Measurements from ENCODE around the gene HOXD8.

- TF ChIP-seq, protein P1, sequence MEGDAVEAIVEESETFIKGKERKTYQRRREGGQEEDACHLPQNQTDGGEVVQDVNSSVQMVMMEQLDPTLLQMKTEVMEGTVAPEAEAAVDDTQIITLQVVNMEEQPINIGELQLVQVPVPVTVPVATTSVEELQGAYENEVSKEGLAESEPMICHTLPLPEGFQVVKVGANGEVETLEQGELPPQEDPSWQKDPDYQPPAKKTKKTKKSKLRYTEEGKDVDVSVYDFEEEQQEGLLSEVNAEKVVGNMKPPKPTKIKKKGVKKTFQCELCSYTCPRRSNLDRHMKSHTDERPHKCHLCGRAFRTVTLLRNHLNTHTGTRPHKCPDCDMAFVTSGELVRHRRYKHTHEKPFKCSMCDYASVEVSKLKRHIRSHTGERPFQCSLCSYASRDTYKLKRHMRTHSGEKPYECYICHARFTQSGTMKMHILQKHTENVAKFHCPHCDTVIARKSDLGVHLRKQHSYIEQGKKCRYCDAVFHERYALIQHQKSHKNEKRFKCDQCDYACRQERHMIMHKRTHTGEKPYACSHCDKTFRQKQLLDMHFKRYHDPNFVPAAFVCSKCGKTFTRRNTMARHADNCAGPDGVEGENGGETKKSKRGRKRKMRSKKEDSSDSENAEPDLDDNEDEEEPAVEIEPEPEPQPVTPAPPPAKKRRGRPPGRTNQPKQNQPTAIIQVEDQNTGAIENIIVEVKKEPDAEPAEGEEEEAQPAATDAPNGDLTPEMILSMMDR (IDR thresholded peaks at IDR 0.05): no peak
- no peak for TF ChIP-seq POLR2A (IDR thresholded peaks at IDR 0.05)
Observed at GRCh38 chr2:176151442-176152287, 22.2 kb downstream of the HOXD8 start, which contains the start of gene HOXD4.
